ENCODE measurements around the gene SRRM4. TPM values are rescaled to one million over a fixed set of nuclear protein-coding genes. Genes with fewer than 3 reads are reported as not detected.

The SRRM4 gene
- total RNA-seq, 1 donor from 2014 or later: not detected

GRCh38 chr12:119208626-119209061, 227.3 kb downstream of the SRRM4 start:
- Mint-ChIP-seq H3K36me3 (ENCODE audit: low read depth) (no peaks in the 10 kb centered on the region), H3K9me3 (no peaks in the 10 kb centered on the region), H3K27ac (no peak overlapping the region), H3K4me1 (no peaks in the 10 kb centered on the region), H3K27me3 (no peaks in the 10 kb centered on the region), H3K4me3 (no peak overlapping the region)
- no peak for DNase-seq
- intact Hi-C loops (cut with micrococcal nuclease): no loop called here

- H3K27ac Mint-ChIP-seq: no peak overlapping the region
- intact Hi-C loops (cut with micrococcal nuclease): no loop called here
- H3K36me3 Mint-ChIP-seq (ENCODE audit: low read depth): no peaks in the 10 kb centered on the region
- no peaks in the 10 kb centered on the region for H3K9me3 Mint-ChIP-seq
- H3K4me1 Mint-ChIP-seq: no peaks in the 10 kb centered on the region
- DNase-seq: no peak
- no peak overlapping the region for H3K4me3 Mint-ChIP-seq
- H3K27me3 Mint-ChIP-seq: no peaks in the 10 kb centered on the region
Observed at GRCh38 chr12:119211884-119212283, 230.5 kb downstream of the SRRM4 start.

Other genes with a start within 250 kb of the SRRM4 start
- gene HSPB8, start 197.4 kb downstream of the SRRM4 start, total RNA-seq: not detected in 2 replicates

Data from activated CD4-positive, alpha-beta T cell treated with anti-CD3 and anti-CD28 coated beads, Interleukin-2, amount 10 ng/mL, durations not matched to agents 24 days and 14 days (primary cell).